ENCODE measurements around the gene TUFT1.
"Not testable (repeated sequence)": the region's sequence is repeated elsewhere in the genome, so short reads cannot be mapped to it uniquely, and the experiment has no call there.

The TUFT1 gene

GRCh38 chr1:151522427-151522826, 17.7 kb upstream of the TUFT1 start:
- not testable (repeated sequence) for H3K36me3 ChIP-seq (ENCODE audit: control insufficient read depth, insufficient read depth, low read length); H3K4me3 ChIP-seq (ENCODE audit: insufficient read depth, low read depth, low read length); H3K9me3 ChIP-seq (ENCODE audit: control insufficient read depth, low read length); H3K27ac ChIP-seq (ENCODE audit: insufficient read depth, low read depth, low read length, poor library complexity, severe bottlenecking); H3K4me1 ChIP-seq (ENCODE audit: control insufficient read depth, insufficient read depth, low read length); H3K27me3 ChIP-seq (ENCODE audit: control insufficient read depth, insufficient read depth, low read length, poor library complexity, severe bottlenecking)
- 89 to 95% methylated on average over 7 of the region's 7 CpGs for WGBS, 2 experiments

- H3K9me3 ChIP-seq (ENCODE audit: control insufficient read depth, low read length) = no peaks in the 10 kb centered on the region
- H3K27ac ChIP-seq (ENCODE audit: insufficient read depth, low read depth, low read length, poor library complexity, severe bottlenecking) = no peak overlapping the region
- H3K36me3 ChIP-seq (ENCODE audit: control insufficient read depth, insufficient read depth, low read length) = peaks cover 4% of the 10 kb centered on the region
- 66 to 68% methylated on average over 5 of the region's 5 CpGs for WGBS, 2 experiments
- H3K4me1 ChIP-seq (ENCODE audit: control insufficient read depth, insufficient read depth, low read length) = no peaks in the 10 kb centered on the region
- H3K4me3 ChIP-seq (ENCODE audit: insufficient read depth, low read depth, low read length) = no peak overlapping the region
- no peaks in the 10 kb centered on the region for H3K27me3 ChIP-seq (ENCODE audit: control insufficient read depth, insufficient read depth, low read length, poor library complexity, severe bottlenecking)
Observed at GRCh38 chr1:151523326-151523725, 16.8 kb upstream of the TUFT1 start.

DNA sequence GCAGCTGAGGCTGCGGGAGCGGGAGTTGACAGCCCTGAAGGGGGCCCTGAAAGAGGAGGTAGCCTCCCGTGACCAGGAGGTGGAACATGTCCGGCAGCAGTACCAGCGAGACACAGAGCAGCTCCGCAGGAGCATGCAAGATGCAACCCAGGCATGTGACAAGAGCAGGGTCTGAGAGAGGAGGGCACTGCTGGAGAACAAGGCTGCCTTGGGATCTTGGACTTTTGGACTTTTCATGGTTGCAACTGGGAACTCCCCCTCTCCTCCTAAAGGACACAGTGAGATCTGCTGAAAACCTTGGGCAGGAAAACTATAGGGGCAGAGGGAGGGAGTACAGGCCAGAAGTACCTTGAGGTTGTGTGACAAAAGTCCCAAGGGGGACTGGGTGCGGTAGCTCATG, 15.4 kb upstream of the TUFT1 start:
- Histone ChIP-seq H3K27ac (ENCODE audit: insufficient read depth, low read depth, low read length, poor library complexity, severe bottlenecking) (no peak overlapping the region), H3K4me3 (ENCODE audit: insufficient read depth, low read depth, low read length) (no peak overlapping the region), H3K27me3 (ENCODE audit: control insufficient read depth, insufficient read depth, low read length, poor library complexity, severe bottlenecking) (no peaks in the 10 kb centered on the region), H3K4me1 (ENCODE audit: control insufficient read depth, insufficient read depth, low read length) (no peaks in the 10 kb centered on the region), H3K9me3 (ENCODE audit: control insufficient read depth, low read length) (no peaks in the 10 kb centered on the region), H3K36me3 (ENCODE audit: control insufficient read depth, insufficient read depth, low read length) (no peaks in the 10 kb centered on the region)
- WGBS, 2 experiments = 93 to 95% methylated on average over 7 of the region's 7 CpGs

GRCh38 chr1:151526735-151527525, 13.2 kb upstream of the TUFT1 start:
- Histone ChIP-seq H3K36me3 (ENCODE audit: control insufficient read depth, insufficient read depth, low read length) (no peaks in the 10 kb centered on the region), H3K4me3 (ENCODE audit: insufficient read depth, low read depth, low read length) (no peak overlapping the region), H3K27ac (ENCODE audit: insufficient read depth, low read depth, low read length, poor library complexity, severe bottlenecking) (no peak overlapping the region), H3K4me1 (ENCODE audit: control insufficient read depth, insufficient read depth, low read length) (no peaks in the 10 kb centered on the region), H3K27me3 (ENCODE audit: control insufficient read depth, insufficient read depth, low read length, poor library complexity, severe bottlenecking) (no peaks in the 10 kb centered on the region), H3K9me3 (ENCODE audit: control insufficient read depth, low read length) (no peaks in the 10 kb centered on the region)
- WGBS, 2 experiments = 74 to 77% methylated on average over 7 of the region's 7 CpGs

GRCh38 chr1:151529211-151529702, 10.9 kb upstream of the TUFT1 start:
- 94% methylated on average over 11 of the region's 11 CpGs for WGBS, 2 experiments
- Histone ChIP-seq H3K9me3 (ENCODE audit: control insufficient read depth, low read length) (no peaks in the 10 kb centered on the region), H3K27ac (ENCODE audit: insufficient read depth, low read depth, low read length, poor library complexity, severe bottlenecking) (no peak overlapping the region), H3K27me3 (ENCODE audit: control insufficient read depth, insufficient read depth, low read length, poor library complexity, severe bottlenecking) (no peaks in the 10 kb centered on the region), H3K4me3 (ENCODE audit: insufficient read depth, low read depth, low read length) (no peak overlapping the region), H3K4me1 (ENCODE audit: control insufficient read depth, insufficient read depth, low read length) (no peaks in the 10 kb centered on the region), H3K36me3 (ENCODE audit: control insufficient read depth, insufficient read depth, low read length) (no peaks in the 10 kb centered on the region)

DNA sequence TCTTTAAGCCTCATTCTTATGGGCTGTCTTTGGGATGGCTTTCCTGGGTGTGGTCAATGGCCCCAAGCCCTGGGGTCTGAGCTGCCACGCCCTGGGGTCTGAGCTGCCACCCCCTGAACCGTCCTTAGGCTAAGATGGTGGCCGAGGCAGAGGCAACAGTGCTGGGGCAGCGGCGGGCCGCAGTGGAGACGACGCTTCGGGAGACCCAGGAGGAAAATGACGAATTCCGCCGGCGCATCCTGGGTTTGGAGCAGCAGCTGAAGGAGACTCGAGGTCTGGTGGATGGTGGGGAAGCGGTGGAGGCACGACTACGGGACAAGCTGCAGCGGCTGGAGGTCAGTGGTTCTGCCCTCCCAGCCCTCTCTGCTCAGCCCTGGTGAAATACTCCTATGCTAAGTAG, 10.3 kb upstream of the TUFT1 start:
- Histone ChIP-seq H3K27ac (ENCODE audit: insufficient read depth, low read depth, low read length, poor library complexity, severe bottlenecking) (no peak overlapping the region), H3K9me3 (ENCODE audit: control insufficient read depth, low read length) (no peaks in the 10 kb centered on the region), H3K36me3 (ENCODE audit: control insufficient read depth, insufficient read depth, low read length) (no peaks in the 10 kb centered on the region), H3K4me3 (ENCODE audit: insufficient read depth, low read depth, low read length) (no peak overlapping the region), H3K4me1 (ENCODE audit: control insufficient read depth, insufficient read depth, low read length) (no peaks in the 10 kb centered on the region), H3K27me3 (ENCODE audit: control insufficient read depth, insufficient read depth, low read length, poor library complexity, severe bottlenecking) (no peaks in the 10 kb centered on the region)
- 93 to 96% methylated on average over 18 of the region's 18 CpGs for WGBS, 2 experiments

DNA sequence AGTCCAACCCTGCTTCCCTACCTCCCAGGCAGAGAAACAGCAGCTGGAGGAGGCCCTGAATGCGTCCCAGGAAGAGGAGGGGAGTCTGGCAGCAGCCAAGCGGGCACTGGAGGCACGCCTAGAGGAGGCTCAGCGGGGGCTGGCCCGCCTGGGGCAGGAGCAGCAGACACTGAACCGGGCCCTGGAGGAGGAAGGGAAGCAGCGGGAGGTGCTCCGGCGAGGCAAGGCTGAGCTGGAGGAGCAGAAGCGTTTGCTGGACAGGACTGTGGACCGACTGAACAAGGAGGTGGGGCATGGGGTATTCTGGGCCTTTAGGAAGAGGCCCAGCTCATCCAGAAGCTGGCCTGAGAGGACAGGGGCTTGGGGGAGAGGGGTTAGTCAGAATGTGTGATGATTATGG, 9.6 kb upstream of the TUFT1 start:
- Histone ChIP-seq H3K4me1 (ENCODE audit: control insufficient read depth, insufficient read depth, low read length) (no peaks in the 10 kb centered on the region), H3K9me3 (ENCODE audit: control insufficient read depth, low read length) (no peaks in the 10 kb centered on the region), H3K27me3 (ENCODE audit: control insufficient read depth, insufficient read depth, low read length, poor library complexity, severe bottlenecking) (no peaks in the 10 kb centered on the region), H3K4me3 (ENCODE audit: insufficient read depth, low read depth, low read length) (no peak overlapping the region), H3K27ac (ENCODE audit: insufficient read depth, low read depth, low read length, poor library complexity, severe bottlenecking) (no peak overlapping the region), H3K36me3 (ENCODE audit: control insufficient read depth, insufficient read depth, low read length) (no peaks in the 10 kb centered on the region)
- WGBS, 2 experiments = 88 to 91% methylated on average over 11 of the region's 11 CpGs

GRCh38 chr1:151533870-151534269, 6.2 kb upstream of the TUFT1 start:
- Histone ChIP-seq H3K36me3 (ENCODE audit: control insufficient read depth, insufficient read depth, low read length) (no peaks in the 10 kb centered on the region), H3K27me3 (ENCODE audit: control insufficient read depth, insufficient read depth, low read length, poor library complexity, severe bottlenecking) (no peaks in the 10 kb centered on the region), H3K27ac (ENCODE audit: insufficient read depth, low read depth, low read length, poor library complexity, severe bottlenecking) (no peak overlapping the region), H3K9me3 (ENCODE audit: control insufficient read depth, low read length) (no peaks in the 10 kb centered on the region), H3K4me1 (ENCODE audit: control insufficient read depth, insufficient read depth, low read length) (no peaks in the 10 kb centered on the region), H3K4me3 (ENCODE audit: insufficient read depth, low read depth, low read length) (no peak overlapping the region)
- WGBS, 2 experiments = 81% methylated on average over 10 of the region's 10 CpGs

GRCh38 chr1:151534662-151535278, 5.3 kb upstream of the TUFT1 start:
- H3K4me3 ChIP-seq (ENCODE audit: insufficient read depth, low read depth, low read length) = no peak overlapping the region
- H3K27me3 ChIP-seq (ENCODE audit: control insufficient read depth, insufficient read depth, low read length, poor library complexity, severe bottlenecking) = no peaks in the 10 kb centered on the region
- peaks cover 5% of the 10 kb centered on the region for H3K4me1 ChIP-seq (ENCODE audit: control insufficient read depth, insufficient read depth, low read length)
- no peak overlapping the region for H3K27ac ChIP-seq (ENCODE audit: insufficient read depth, low read depth, low read length, poor library complexity, severe bottlenecking)
- WGBS, 2 experiments = 66 to 75% methylated on average over 12 of the region's 12 CpGs
- no peaks in the 10 kb centered on the region for H3K36me3 ChIP-seq (ENCODE audit: control insufficient read depth, insufficient read depth, low read length)
- no peaks in the 10 kb centered on the region for H3K9me3 ChIP-seq (ENCODE audit: control insufficient read depth, low read length)

DNA sequence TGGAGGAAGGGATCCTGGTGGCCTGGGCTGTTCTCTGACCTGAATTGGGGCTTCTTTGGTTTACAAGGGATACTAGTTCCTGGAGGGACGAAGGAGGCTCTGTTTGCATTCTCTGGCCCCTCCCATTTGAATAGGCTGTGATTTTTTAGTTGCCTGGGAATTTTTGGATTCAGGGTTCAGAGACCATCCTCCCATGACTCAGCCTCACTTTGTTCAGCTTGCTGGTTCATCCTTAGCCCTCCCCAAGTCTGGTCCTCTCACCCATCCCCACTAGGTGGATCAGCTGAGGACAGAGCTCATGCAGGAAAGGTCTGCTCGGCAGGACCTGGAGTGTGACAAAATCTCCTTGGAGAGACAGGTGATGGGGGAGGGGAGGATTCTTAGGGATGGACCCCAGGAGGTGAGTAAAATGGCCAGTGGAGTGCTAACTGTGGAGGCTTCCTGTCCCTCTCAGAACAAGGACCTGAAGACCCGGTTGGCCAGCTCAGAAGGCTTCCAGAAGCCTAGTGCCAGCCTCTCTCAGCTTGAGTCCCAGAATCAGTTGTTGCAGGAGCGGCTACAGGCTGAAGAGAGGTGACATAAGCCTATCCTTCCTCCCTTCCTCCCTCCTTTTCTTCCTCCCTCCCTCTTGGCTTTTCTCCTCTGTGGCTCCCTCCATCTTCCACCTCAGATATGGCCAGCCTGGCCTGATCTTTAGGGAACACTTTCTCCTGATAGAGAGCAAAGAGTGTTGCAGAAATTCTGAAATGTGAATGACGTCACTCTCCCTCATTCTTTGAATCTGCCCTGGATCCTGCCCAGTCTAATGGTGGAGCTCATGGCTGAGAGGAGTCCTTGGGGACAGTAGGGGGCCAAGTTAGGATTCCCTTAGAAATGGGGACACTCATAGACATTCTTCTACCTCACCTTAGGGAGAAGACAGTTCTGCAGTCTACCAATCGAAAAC, 4.5 kb upstream of the TUFT1 start:
- Histone ChIP-seq H3K27ac (ENCODE audit: insufficient read depth, low read depth, low read length, poor library complexity, severe bottlenecking) (no peak overlapping the region), H3K4me1 (ENCODE audit: control insufficient read depth, insufficient read depth, low read length) (peaks cover 5% of the 10 kb centered on the region), H3K4me3 (ENCODE audit: insufficient read depth, low read depth, low read length) (no peak overlapping the region), H3K27me3 (ENCODE audit: control insufficient read depth, insufficient read depth, low read length, poor library complexity, severe bottlenecking) (no peaks in the 10 kb centered on the region), H3K36me3 (ENCODE audit: control insufficient read depth, insufficient read depth, low read length) (no peaks in the 10 kb centered on the region), H3K9me3 (ENCODE audit: control insufficient read depth, low read length) (no peaks in the 10 kb centered on the region)
- 85 to 92% methylated on average over 6 of the region's 6 CpGs for WGBS, 2 experiments

All from ectodermal cell (in vitro differentiated cells).